ENCODE measurements around the gene HDAC7.

HDAC7 gene

DNA sequence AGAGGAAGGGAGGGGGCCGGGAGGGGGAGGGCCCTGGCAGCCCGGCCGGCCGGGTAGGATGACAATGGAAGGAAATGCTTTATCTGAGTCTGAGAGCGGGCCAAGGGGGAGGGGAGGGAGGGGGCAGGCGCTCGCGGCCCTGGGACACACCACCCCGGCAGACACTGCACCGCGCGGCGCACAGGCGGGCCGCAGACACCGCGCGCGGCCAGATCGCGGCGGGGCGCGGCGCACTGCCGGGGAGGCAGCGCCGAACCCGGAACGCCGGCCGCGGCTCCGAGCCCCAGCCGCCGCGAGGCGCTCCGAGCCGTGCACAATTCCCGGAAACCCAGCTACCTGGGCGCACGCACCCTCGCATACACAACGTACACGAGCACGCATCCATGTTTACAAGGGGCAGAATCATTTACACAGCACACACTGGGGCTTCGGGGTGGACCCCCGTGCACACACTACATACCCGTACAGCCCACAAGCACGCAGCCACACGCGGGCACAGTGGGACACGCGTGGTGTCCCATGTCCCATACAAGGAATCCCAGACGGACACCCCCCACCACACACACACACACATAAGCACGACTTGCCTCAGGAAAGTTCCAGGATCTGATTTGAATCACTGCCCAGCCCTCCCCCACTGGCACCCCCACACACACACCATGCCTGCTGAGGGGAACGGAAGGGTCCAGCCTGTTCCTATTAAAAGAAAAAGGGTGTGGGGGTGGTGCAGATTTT lies at the start of gene HDAC7:
Gene HDAC7 (minus strand): TSS at position 8 of the 735 bp plus-strand sequence. CDS start 118 bp downstream, outside the sequence.
- TF ChIP-seq, protein P1, sequence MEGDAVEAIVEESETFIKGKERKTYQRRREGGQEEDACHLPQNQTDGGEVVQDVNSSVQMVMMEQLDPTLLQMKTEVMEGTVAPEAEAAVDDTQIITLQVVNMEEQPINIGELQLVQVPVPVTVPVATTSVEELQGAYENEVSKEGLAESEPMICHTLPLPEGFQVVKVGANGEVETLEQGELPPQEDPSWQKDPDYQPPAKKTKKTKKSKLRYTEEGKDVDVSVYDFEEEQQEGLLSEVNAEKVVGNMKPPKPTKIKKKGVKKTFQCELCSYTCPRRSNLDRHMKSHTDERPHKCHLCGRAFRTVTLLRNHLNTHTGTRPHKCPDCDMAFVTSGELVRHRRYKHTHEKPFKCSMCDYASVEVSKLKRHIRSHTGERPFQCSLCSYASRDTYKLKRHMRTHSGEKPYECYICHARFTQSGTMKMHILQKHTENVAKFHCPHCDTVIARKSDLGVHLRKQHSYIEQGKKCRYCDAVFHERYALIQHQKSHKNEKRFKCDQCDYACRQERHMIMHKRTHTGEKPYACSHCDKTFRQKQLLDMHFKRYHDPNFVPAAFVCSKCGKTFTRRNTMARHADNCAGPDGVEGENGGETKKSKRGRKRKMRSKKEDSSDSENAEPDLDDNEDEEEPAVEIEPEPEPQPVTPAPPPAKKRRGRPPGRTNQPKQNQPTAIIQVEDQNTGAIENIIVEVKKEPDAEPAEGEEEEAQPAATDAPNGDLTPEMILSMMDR (IDR thresholded peaks at IDR 0.05; ENCODE audit: low read depth, low read length, missing control alignments), result no peak
- no peak for DNase-seq (ENCODE audit: low read depth)
- in situ Hi-C loops (cut with HindIII; ENCODE audit: low sequenced_read_pairs), result no loop called here
- peak within 1 kb of the TSS; percentile 64 for H3K4me3 ChIP-seq (ENCODE audit: low read depth, low read length)

DNA sequence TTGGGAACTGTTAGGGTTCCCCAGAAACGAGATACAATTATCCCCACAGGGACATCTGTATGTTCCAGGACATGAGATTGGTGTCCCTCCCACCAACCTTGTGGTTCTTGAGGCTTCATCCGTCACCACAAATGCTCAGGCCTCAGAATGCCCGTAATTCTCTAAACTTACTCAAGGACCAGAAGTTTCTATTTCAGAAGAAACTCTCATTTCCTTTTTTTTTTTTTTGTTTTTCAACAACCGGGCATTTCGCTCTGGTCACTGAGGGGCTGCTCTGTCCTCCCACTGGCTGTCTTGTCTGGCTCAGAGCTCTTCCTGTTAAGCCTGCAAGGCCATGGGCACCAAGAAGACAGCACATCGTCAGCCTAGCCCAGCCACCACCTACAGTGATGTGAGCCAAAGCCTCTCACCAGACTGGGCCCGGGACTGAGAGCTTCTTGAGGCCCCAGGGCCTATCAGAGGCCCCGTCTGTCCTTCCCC lies 48.9 kb upstream of the HDAC7 start:
- in situ Hi-C loops (cut with HindIII; ENCODE audit: low sequenced_read_pairs), result no loop called here
- TF ChIP-seq, protein P1 (IDR thresholded peaks at IDR 0.05; ENCODE audit: low read depth, low read length, missing control alignments), result no peak

DNA sequence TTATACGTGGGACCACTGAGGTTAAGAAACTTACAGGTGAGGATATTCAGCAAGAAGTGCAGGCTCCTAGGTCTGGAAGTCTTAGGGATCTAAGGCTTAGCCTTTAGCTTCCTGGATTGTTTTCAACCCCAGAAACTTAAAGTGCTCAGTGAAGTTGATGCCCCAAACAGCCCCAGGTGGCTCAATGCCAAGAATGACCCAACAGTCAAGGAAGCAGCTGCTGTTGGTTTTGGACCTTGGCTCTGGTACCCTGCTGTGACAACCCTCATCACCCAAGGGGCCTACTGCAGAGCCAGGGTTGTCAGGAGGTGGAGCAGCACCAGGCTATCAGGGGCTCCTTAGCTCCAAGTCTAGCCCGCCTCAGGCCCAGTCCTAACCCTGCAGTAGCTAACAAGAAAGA lies 48.3 kb upstream of the HDAC7 start:
- TF ChIP-seq, protein P1 (IDR thresholded peaks at IDR 0.05; ENCODE audit: low read depth, low read length, missing control alignments), result no peak
- in situ Hi-C loops (cut with HindIII; ENCODE audit: low sequenced_read_pairs), result no loop called here
- DNase-seq (ENCODE audit: low read depth), result no peak
- no peak overlapping the region for H3K4me3 ChIP-seq (ENCODE audit: low read depth, low read length)

More for the DNA sequence above, 48.9 kb upstream of the HDAC7 start:
- no peak overlapping the region for H3K4me3 ChIP-seq (ENCODE audit: low read depth, low read length)
- DNase-seq (ENCODE audit: low read depth), result no peak

DNA sequence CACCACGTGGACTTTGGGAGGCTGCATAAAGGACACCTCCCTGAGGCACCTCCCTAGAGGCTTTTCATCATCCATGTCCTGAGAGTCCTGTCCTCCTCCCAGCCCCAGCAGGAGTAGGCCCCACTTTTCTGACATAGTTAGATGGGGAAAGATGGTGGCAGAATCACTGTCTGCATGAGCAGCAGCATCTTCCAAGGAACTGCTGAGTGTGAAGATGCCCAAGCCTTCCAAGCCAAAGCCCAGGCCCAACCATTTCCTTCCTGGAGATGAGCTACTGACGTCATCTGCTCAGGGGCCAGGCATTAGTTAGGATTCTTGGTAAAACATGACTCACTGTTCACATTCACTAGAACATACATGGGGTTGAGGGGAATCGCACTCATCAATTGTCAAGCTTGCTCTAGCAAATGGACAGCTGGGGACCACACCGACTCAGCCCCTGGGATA lies 47.8 kb upstream of the HDAC7 start:
- DNase-seq (ENCODE audit: low read depth), result peak; percentile 57
- no peak overlapping the region for H3K4me3 ChIP-seq (ENCODE audit: low read depth, low read length)
- in situ Hi-C loops (cut with HindIII; ENCODE audit: low sequenced_read_pairs), result no loop called here
- TF ChIP-seq, protein P1 (IDR thresholded peaks at IDR 0.05; ENCODE audit: low read depth, low read length, missing control alignments), result no peak

DNA sequence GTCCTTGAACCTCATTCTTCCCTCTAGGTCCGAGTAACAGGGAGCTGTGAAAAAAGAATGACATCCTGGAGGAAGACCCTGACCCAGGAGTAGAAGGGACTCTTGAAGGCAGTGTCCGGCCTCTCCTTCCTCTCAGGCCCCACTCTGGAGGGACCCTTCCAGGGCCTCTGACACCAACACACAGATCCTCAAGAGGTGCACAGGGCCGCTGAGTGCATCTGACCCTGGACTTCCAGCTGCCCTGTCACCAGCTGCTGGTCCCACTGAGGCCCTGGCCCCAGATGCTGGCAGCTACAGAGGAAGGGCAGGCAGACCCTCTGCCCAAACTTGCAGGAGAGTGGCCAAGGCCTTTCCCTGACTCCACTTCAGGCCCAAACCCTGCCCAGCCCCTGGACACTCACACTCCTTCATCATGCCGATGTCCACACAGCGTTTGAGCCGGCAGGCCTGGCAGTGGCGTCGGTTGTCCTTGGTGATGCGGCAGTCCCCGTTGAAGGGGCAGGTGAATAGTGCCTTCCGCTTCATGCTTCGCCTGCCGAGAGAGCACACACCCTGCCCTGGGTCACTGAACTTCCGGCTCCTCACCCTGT lies 45.0 kb upstream of the HDAC7 start:
- H3K4me3 ChIP-seq (ENCODE audit: low read depth, low read length), result no peak overlapping the region
- in situ Hi-C loops (cut with HindIII; ENCODE audit: low sequenced_read_pairs), result no loop called here
- no peak for DNase-seq (ENCODE audit: low read depth)
- TF ChIP-seq, protein P1 (IDR thresholded peaks at IDR 0.05; ENCODE audit: low read depth, low read length, missing control alignments), result no peak

DNA sequence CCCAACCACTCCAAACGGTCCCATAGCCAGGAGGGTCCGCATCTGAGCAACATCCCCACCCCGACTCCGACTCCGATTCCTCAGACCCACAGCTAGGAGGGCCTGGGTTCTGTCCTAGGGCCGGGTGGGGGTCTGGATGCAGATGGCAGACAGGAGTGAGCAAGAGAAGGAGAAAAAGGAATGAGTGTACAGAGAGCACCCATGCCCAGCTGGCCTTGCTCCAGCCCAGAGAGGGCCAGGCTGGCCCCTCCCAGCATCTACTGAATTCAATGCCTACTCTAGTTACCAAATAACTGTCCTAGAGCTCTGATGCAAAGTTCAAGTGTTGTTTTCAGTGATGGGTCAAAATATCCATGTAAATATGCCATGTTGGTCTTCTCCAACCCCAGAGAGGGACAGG lies 44.3 kb upstream of the HDAC7 start:
- H3K4me3 ChIP-seq (ENCODE audit: low read depth, low read length), result no peak overlapping the region
- no peak for DNase-seq (ENCODE audit: low read depth)
- TF ChIP-seq, protein P1 (IDR thresholded peaks at IDR 0.05; ENCODE audit: low read depth, low read length, missing control alignments), result no peak
- in situ Hi-C loops (cut with HindIII; ENCODE audit: low sequenced_read_pairs), result no loop called here
